ENCODE measurements around the gene GRID1.

Gene GRID1

DNA sequence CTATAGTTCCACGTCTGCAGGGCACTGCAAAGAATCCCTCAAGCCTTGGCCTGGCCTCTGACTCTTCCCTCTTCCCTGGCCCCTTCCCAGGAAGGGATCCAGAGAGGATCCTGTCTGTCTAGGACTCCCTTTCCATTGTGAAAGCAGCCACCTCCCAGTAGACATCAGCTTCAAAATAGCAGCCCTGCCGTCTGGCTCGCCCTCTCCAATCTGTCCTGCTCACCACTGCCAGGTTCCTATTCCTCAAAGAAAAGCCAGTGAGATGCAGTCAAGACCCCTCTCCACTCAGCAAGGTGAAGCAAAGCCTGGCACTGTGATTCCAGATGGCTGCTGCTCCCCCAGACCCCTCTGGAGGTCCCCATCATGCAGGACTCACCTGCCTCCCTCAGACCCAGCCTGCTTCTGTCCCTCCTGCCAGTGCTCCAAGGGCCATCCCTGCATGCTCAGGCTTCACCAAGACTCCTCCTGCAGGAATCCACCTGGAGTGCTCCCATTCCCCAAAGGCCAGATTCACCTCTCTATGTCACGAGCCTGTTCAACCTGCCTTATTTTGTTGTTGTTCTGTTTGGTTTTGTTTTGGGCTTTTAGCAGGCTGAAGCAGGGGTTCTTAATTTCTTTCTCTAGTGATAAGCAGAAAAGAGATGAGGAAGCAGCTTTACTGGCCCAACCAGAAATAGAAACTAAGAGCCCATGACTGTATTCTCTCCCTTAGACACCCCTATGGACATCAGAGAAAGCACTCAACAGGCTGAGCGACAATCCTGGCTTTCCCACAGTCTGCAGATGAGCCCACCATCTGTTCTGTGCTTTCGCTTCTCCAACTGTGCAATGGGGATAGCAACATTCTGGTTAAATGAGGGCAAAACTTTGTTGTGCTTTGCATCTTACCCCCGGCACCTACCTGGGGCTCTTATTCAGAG, 305.1 kb downstream of the GRID1 start:
- no peak for DNase-seq (ENCODE audit: low read depth)

DNA sequence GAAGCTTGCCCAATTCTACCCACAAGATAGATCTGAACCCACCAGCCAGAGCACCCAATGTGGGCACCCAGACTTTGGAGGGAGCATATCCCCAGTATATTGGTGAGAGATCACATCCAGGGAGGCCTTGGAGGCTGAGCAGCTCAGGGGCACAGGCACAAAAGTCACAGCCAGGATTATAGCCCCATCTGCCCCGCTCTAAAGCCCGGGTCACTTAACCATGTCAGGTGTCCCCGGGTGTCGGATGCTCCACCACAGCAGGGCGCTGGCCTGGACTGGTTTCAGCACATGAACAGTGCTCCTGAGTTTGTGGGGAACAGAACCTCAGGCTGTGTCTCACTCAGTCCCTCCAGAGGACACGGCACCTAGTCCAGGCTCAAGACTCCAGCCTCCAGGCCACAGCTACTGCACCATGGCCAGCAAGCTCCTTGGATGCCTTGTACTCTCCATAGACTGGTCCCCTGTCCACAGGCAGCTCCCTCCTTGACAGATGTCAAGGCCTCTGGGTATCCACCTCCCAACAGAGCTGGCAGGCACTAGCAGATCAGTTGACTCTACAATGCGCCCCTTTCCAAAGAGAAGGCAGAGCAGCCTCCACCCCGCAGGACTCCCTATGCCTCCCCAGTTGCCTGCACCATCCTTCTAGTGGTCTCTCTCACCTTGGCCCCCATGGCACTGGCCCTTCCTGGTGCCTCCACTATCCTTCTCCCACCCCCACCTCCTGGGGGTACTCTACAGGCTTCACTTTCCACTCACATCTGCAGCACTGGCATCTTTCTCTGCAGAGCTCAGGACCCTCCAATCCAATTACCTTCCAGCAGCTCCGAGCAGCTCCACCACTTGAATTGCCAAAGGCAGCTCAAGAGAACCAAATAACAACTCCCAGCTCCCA, 306.0 kb downstream of the GRID1 start:
- DNase-seq (ENCODE audit: low read depth): no peak

DNA sequence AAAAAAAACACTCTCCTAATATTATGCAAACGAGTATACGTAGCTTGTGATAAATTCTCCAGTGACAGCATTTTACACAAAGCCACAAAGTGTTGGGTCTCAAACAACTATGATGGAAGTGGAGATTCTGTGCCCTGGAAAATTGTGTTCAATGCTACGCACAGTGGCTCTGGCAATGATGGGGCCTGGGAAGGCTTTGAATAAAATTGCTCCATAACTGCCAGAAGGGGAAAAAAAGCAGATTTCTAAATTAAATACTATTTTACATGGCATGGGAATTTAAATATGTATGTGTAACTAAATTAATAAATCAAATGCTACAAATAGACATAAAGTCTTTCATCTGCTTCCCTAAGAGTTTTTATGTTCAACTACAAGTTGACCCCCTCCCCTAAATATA, 306.7 kb downstream of the GRID1 start:
- no peak for DNase-seq (ENCODE audit: low read depth)

DNA sequence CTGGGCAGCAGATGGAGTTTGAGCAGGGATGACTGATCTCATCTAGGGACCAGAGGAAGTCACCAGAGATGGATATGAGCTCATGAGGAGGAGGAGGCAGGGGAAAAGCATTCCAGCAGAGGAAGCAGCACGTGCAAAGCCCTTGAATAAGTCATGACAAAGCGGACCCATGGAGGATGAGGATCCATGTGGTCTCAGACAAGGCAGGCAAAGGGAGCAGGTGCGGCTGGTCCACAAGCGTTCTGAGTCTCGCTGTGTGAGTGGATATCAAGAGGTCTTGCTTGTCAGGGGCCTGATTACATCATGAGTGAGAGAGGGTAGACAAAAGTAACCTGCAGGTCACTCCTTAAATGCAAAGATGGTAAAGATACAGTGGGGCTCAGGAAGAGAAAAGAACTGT, 307.6 kb downstream of the GRID1 start:
- no peak for DNase-seq (ENCODE audit: low read depth)

DNA sequence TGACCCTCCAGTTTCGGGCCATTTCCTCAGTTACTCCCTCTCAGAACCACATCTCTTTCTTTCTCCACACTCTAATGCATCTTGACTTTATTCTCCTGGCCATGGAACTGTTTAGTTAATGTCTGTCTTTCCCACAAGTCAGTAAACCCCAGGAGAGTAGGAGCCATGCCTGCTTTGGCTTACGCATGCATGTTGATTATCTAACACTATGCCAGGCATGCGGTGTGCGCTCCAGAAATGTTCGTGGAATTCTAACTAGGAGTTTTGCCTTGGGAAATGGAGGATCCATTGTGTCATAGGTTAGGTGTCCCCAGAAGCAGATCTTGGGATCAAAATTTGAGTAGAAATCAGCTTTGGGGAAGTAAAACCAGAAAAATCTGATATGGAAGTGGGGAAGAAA, 308.9 kb downstream of the GRID1 start:
- DNase-seq (ENCODE audit: low read depth): no peak

DNA sequence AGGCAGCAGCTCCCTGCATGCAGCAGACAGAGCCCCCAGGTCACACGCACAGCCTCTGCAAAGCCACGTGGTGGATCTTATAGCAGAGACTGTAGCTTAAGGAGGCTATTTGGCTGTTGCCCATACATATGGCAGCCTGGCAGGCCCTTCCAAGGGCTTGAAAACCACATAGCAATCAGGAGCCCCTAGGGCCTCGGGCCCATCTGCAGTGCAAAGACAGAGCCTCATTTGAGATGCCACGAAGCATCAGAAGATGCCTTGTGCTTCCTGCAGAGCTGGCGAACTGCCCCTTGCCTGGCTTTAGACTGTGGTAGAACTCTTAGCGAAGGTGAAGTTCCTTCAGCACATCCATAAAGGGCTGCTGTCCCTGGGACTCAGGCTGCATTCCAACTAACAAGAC, 309.9 kb downstream of the GRID1 start:
- DNase-seq (ENCODE audit: low read depth): no peak

DNA sequence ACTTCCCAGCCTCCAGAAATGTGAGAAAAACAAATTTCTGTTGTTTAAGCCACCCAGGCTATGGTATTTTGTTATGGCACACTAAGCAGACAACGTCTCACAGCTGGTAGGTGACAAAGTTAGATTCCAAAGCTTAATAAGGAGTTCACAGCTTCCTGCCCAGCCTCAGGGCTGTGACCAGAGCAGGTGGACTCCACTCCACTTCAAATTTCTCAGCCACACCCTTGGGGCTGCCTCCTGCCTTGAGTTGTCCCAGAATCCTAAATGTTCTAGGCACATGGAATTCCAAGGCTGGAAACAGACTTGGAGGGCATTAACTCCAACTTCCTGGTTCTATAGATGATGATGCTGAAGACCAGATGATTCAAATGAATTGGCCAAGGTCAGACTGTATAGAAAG, 310.7 kb downstream of the GRID1 start:
- DNase-seq (ENCODE audit: low read depth): no peak

DNA sequence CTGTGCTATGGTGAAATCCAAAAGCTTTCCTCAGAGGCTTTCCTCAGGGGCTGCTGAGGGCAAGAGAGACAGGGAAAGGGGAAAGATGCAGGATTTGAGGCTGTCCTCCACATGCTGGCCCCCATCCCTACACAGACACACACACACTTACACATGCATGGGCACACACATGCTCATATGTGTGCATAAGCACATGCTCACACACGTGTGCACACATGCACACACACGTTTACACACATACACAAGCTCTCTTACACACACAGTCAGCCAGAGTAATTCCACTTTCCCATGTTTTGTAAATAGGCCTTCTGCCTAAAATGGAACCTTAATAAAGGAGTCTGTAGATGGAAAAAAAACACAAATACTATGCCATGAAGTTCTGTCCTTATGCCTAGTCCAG, 312.9 kb downstream of the GRID1 start:
- no peak for DNase-seq (ENCODE audit: low read depth)

DNA sequence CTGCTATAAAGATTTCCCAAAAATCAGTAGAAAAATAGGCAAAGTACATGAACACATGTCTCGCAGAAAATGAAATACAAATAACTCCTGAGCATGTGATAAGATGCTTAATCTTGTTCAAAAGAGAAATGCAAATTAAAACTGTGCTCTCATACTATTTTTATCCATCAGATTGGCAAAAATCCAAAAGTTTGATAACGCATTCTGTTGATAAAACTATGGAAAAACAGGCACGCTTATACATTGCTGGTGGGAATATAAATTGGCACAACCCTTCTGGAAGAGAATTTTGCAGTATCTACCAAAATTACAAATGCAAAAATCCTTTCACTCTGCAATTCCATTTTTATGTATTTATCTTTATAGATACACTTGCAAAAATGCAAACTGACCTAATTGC, 315.0 kb downstream of the GRID1 start:
- DNase-seq (ENCODE audit: low read depth): no peak

DNA sequence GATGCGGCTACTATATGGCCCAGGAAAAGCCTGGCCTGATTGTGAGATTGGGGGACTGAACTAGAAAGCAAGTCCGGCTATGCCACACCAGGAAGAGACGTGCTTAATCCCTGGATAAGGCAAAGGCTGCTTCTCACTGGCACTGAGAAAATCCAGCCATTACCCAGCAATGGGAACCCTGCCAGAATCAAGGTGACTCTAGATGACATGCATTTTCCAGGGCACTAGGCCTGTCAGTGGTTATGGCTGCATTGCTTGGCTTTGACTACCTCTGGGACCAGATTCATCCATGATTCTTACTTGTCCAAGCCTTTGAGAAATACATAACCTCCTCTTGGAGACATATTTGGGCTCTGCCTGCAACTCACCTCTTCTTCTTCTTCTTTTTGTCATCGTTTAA, 317.2 kb downstream of the GRID1 start:
- no peak for DNase-seq (ENCODE audit: low read depth)

DNA sequence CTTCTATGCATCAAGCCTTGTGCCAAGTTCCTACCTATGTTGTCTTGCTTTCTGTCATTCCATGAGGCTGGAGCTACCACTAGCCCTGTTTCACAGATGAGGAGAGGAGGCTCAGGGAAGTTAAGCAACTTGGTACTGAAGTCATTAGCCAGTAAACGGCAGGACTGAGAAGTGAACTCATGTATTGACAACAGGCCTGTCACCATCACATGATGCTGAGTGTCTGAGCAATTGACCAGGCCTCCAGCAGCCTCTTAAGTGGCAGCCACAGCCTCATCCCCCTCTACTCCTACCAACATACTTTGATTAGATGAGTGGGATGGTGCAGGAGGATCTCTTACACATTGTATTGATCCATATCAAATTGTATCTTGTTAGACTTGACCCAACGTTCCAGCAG, 317.6 kb downstream of the GRID1 start:
- DNase-seq (ENCODE audit: low read depth): no peak

DNA sequence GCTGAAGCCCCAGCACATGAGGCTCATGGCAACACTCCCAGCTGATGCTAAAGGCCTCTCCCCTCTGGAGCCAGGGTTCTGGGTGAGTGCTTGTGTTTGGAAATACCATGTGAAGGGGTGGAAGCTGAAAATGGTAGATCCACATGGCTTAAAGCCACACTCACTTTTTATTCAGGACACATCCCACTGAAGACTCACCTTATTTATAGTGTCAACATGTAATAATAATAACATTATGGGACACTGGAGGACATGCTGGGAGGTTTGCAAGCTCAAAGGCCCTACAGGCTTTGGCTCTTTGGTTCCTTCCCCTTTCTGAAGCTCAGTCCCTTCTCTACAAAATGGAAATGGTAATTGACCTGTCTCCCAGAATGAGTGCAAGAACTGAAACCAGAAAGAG, 318.0 kb downstream of the GRID1 start:
- no peak for DNase-seq (ENCODE audit: low read depth)

DNA sequence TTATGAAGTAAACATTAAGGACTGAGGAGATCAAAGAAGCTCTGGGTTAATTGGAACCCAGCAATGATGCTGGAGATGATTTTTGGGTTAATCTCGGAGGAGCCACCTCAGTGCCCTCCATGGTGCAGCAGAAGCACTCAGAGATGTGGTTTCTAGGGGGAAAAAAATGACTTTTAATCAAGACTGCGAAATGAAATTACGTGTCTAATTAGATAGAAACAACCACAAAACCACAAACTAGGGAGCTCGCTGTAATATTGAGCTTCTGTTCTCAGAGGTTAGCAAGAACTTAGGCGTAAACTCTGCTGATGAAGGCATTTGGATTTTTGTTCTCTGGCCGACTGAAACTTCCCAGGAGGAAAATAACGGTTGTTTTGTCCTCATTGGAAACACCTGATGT, 319.0 kb downstream of the GRID1 start:
- DNase-seq (ENCODE audit: low read depth): no peak

DNA sequence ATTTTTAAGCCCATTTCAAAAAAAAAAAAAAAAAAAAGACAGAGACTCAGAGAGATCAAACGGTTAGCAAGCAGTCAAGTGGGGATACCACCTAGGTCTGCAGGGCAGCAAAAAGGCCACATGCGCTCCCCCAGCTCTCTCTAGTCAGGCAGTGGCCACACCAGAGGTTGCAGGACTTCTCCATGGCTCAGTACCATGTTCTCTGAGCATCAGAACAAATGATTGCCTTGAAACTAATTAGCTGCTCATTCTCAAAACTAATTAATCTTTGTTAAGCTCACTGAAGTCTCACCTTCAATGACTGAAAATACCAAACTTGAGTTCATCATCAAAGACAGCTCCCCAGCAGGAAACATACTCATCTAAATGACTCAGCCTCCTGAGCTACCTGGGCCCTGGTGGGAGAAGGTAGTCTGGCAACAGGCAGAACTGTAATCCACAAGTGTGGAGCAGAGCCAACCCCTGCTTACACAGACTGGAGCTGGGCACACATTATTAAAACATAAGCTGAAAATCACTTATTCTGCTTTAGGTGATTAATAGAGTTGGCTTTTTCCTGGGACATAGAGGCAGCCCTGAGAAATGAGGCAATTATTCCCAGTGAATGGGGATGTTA, 319.6 kb downstream of the GRID1 start:
- no peak for DNase-seq (ENCODE audit: low read depth)

DNA sequence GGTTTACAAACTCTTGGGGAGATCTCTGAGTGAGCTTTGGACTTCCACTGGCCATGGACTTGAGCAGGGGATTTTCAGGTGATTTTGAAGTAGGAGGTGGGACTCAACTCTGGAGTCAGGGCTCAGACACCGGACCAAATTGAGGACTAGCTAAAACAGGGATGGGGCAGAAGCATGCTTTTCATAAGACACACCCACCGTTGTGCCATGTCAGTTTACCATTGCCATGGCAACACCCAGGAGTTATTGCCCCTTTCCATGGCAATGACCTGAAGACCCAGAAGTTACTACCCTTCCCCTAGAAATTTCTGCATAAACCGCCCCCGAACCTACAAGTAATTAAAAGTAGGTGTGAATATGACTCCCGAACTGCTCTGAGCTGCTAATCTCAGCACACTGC, 320.7 kb downstream of the GRID1 start:
- no peak for DNase-seq (ENCODE audit: low read depth)

DNA sequence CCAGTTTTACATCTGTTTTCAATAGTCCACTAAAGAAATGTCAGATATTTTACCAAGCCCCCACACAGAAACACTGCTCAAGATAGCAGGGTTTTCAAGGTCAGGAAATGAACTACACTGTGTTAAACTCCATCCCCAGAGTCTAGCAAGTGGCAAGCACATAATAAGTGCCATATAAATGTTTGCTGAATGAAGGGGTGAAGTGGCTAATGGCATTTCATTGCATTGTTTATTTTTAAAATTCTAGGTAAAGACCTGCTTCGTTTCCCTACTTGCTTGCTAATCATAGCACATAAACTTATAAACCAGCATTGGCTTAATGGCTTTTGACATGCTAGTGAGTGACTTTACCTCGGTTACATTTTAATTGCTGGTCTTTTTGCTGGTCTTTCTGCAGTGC, 322.6 kb downstream of the GRID1 start:
- DNase-seq (ENCODE audit: low read depth): no peak

DNA sequence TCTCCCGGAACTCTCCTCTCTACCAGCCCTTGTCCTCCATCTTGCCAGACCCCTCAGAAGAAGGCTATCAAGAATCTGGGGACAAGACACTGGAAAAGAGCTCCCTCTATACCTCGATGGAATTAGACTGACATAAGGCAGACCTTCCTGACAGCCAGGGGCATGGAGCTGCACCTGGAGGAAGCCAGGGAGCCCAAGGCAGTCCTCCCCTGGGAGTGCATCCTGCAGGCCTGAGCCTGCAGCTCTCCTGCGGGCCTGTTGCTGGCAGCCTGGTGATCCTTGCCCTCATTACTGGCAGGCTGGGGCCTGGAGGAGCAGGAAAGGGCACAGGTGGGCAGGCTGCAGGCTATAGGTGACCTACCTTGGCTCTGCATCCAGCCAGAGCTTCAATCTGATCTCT, 323.4 kb downstream of the GRID1 start:
- DNase-seq (ENCODE audit: low read depth): no peak

DNA sequence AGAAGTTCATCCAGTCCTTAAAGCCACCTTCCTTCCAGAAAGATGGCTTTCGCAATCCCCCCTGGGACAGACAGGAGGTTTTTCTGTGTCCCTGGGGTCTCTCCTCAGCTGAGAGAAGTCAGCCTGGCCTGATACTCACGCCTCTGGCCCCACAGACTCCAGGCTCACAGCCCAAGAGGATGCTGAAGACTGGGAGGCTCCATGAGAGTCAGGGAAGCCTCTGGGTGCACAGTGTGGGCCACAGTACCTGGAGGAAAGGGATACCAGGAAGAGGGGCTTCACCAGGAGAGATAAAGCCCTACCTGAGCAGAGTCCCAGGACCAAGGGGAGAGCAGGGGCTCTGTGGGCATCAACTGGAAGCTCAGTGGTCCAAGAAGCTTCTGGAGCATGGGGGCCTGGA, 324.4 kb downstream of the GRID1 start:
- no peak for DNase-seq (ENCODE audit: low read depth)

DNA sequence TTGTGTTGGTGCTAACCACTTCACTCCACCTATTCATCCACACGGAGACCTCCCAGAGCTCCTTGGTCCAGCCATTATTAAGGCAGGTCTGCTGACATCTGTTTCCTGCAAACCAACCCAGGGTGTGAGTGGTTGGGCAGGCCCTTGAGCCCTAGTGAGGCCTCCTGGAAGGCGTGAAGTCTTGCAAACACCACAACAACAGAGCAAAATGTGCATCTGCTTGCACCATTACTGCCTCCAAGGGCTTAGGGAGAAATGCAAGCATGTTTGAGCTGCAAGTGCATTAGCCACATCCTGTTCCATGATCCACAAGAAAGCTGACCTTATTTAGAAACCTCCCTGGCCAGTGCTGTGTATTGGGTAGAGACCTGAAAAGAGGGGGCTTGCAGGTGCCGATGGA, 325.5 kb downstream of the GRID1 start:
- DNase-seq (ENCODE audit: low read depth): no peak

DNA sequence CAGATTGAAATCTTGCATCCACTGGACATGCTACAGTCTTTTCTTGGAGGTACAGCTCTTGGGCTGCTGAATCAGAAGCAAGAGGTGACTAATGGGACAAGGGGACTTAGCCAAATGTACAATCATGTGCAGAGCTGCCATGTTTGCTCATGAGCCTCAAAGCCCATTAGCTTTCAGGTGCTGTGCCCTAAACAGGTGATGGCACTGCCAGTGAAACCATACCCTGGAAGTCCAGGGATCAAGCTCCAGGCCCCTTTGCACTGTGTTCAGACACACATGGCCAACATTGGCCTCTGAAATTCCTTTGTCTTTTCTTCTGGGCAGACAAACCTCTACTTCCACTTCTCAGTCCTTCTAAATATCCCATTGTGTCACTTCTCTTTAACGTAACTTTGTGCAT, 328.2 kb downstream of the GRID1 start:
- DNase-seq (ENCODE audit: low read depth): no peak

DNA sequence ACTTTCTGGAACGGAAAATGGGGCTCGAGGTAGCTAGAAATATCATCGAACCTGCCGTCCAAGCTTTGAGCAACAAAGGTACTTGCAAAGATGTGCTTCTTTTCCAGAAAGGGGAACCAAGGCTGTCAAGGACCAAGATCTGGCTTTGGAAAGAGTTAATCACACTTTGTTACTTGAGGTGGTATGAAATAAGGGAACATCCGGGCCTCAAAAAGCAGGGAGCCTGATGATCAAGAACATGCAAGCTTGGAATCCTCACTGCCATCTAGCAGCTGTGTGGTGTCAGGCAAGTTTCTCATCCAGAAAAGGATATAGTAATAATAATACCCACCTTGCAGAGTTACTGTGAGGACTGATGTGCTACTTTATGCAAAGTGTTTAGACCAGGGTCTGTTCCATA, 329.5 kb downstream of the GRID1 start:
- DNase-seq (ENCODE audit: low read depth): no peak

DNA sequence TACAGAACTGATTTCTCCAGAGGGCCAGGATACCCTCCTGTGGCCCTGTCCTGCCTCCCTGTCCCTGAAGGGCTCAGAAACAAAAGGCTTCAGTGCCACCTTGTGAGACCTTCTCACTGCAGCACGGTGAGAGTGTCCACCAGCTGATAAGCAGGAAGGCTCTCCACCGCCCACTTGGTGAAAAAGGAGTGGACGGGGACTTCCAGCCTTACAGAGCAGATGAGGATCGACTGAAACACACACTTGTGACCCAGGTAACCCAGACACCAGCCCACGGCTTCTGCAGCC, 330.1 kb downstream of the GRID1 start:
- no peak for DNase-seq (ENCODE audit: low read depth)

Measured in stromal cell of bone marrow (primary cell).